ENCODE measurements around the gene PDCD6IP. TPM values are rescaled to one million over a fixed set of nuclear protein-coding genes. Genes with fewer than 3 reads are reported as not detected.
"Not testable (repeated sequence)": the region's sequence is repeated elsewhere in the genome, so short reads cannot be mapped to it uniquely, and the experiment has no call there.

PDCD6IP gene, protein sequence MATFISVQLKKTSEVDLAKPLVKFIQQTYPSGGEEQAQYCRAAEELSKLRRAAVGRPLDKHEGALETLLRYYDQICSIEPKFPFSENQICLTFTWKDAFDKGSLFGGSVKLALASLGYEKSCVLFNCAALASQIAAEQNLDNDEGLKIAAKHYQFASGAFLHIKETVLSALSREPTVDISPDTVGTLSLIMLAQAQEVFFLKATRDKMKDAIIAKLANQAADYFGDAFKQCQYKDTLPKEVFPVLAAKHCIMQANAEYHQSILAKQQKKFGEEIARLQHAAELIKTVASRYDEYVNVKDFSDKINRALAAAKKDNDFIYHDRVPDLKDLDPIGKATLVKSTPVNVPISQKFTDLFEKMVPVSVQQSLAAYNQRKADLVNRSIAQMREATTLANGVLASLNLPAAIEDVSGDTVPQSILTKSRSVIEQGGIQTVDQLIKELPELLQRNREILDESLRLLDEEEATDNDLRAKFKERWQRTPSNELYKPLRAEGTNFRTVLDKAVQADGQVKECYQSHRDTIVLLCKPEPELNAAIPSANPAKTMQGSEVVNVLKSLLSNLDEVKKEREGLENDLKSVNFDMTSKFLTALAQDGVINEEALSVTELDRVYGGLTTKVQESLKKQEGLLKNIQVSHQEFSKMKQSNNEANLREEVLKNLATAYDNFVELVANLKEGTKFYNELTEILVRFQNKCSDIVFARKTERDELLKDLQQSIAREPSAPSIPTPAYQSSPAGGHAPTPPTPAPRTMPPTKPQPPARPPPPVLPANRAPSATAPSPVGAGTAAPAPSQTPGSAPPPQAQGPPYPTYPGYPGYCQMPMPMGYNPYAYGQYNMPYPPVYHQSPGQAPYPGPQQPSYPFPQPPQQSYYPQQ
- 100 to 1,000 TPM; 305 to 521 (median 428) TPM for total RNA-seq
- long read RNA-seq, donor 1, full-length matches to known transcripts, result 79 of 109 reads
- long read RNA-seq, donor 1, partial matches to known transcripts, result 19 of 109 reads
- long read RNA-seq, donor 1, other reads (novel, unspliced or antisense), result 11 of 109 reads
- long read RNA-seq, donor 2, full-length matches to known transcripts, result 38 of 82 reads
- long read RNA-seq, donor 2, partial matches to known transcripts, result 28 of 82 reads
- long read RNA-seq, donor 2, other reads (novel, unspliced or antisense), result 16 of 82 reads

DNA sequence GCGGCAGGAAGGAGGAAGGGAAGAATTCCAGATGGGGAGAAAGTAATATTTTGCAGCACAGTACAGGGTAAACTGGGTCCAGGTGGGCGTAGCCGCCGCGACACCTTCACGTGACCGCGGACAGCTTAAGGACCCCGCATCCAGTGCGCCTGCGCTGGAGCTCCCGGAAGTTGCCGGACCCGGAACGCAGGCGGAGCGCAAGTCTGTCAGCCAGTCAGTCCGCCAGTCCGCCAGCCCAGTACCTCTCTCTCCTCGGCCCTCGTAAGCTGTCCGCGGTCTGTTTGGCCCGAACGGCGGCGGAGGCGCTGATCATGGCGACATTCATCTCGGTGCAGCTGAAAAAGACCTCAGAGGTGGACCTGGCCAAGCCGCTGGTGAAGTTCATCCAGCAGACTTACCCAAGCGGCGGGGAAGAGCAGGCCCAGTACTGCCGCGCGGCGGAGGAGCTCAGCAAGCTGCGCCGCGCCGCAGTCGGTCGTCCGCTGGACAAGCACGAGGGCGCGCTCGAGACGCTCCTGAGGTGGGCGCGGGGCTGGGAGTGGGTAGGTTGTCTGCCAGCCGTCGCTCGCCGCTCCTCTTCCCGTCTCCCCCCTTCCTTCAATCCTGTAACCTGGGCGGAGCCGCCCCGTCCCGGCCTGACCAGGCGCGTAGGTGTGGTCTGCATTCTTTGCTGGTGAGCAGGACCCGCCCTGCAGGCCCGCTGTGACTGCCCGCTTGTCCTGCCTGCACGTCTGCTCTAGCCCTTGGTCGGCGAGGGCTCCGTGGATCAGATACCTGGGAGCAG, at the start of gene PDCD6IP:
Gene PDCD6IP (plus strand): TSS at position 213 of the 784 bp plus-strand sequence. CDS start 99 bp downstream, at position 312.
- DNase-seq (peak; percentile 93 to 96 (median 95)), ATAC-seq (peak; percentile 95)
- TF ChIP-seq CTCF (IDR thresholded peaks at IDR 0.05), result no peak
- intact Hi-C loops (cut with DNase I, micrococcal nuclease), result no loop called here
- peaks cover 17% of the 10 kb centered on the region for H3K4me1 ChIP-seq (ENCODE audit: low read depth)
- no peaks in the 10 kb centered on the region for H3K9me3 ChIP-seq
- H3K4me3 ChIP-seq, result peak within 1 kb of the TSS; percentile 84
- no peaks in the 10 kb centered on the region for H3K36me3 ChIP-seq (ENCODE audit: low read depth)

GRCh38 chr3:33749546-33750210, 48.8 kb upstream of the PDCD6IP start:
- TF ChIP-seq CTCF (IDR thresholded peaks at IDR 0.05), result no peak
- Histone ChIP-seq H3K4me1 (ENCODE audit: low read depth) (no peaks in the 10 kb centered on the region), H3K4me3 (no peak overlapping the region), H3K9me3 (peaks cover 11% of the 10 kb centered on the region), H3K36me3 (ENCODE audit: low read depth) (no peaks in the 10 kb centered on the region)
- no peak for ATAC-seq
- DNase-seq, result no peak
- intact Hi-C loops (cut with DNase I, micrococcal nuclease), result no loop called here

DNA sequence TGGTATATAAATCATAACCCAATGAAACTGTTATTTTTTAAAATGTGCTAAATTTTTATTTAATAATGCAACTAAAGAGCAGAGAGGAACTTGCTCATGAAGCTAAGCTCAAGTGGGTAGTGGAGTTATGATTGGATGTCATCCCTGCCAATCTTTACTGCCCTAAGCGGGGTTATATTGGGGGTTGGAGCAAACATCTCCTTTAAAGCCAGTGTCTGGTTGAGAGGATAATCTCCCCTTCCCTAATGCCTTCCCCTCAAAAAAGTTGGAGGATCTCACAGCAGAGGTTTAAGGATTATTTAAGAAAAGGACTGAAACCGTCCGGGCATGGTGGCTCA, 48.2 kb upstream of the PDCD6IP start:
- no peaks in the 10 kb centered on the region for H3K36me3 ChIP-seq (ENCODE audit: low read depth)
- H3K4me1 ChIP-seq (ENCODE audit: low read depth), result no peaks in the 10 kb centered on the region
- no peak for ATAC-seq
- intact Hi-C loops (cut with DNase I, micrococcal nuclease), result no loop called here
- TF ChIP-seq CTCF (IDR thresholded peaks at IDR 0.05), result no peak
- no peak overlapping the region for H3K4me3 ChIP-seq
- DNase-seq, result no peak
- H3K9me3 ChIP-seq, result peaks cover 13% of the 10 kb centered on the region

GRCh38 chr3:33751336-33751735, 47.1 kb upstream of the PDCD6IP start:
- TF ChIP-seq CTCF (IDR thresholded peaks at IDR 0.05), result no peak
- no peak overlapping the region for H3K4me3 ChIP-seq
- no peaks in the 10 kb centered on the region for H3K4me1 ChIP-seq (ENCODE audit: low read depth)
- intact Hi-C loops (cut with DNase I, micrococcal nuclease), result no loop called here
- no peak for DNase-seq
- H3K9me3 ChIP-seq, result peaks cover 13% of the 10 kb centered on the region
- H3K36me3 ChIP-seq (ENCODE audit: low read depth), result no peaks in the 10 kb centered on the region
- ATAC-seq, result no peak

DNA sequence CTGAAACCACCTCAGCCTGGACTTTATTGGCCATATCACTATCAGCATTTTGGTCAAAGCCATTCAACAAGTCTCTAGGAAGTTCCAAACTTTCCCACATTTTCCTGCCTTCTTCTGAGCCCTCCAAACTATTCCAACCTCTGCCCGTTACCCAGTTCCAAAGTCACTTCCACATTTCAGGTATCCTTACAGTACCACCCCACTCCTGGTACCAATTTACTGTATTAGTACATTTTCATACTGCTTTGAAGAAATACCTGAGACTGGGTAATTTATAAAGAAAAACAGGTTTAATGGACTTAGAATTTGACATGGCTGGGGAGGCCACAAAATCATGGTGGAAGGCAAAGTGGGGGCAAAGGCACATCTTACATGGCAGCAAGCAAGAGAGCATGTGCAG, 44.0 kb upstream of the PDCD6IP start:
- DNase-seq; intact Hi-C loops (cut with DNase I, micrococcal nuclease); H3K4me3 ChIP-seq; H3K4me1 ChIP-seq (ENCODE audit: low read depth); ATAC-seq; H3K36me3 ChIP-seq (ENCODE audit: low read depth): not testable (repeated sequence)
- peaks cover 13% of the 10 kb centered on the region for H3K9me3 ChIP-seq

Measured in mucosa of descending colon (tissue), 3 donors.